Measurements from ENCODE around the gene NCOA7.
A peak's percentile ranks its signal among the peaks of the same experiment; 100 is the strongest.
"Not testable (repeated sequence)": the region's sequence is repeated elsewhere in the genome, so short reads cannot be mapped to it uniquely, and the experiment has no call there.

The NCOA7 gene

GRCh38 chr6:125906158-125906998, 115.6 kb downstream of the NCOA7 start:
- TF ChIP-seq ZNF274 (IDR thresholded peaks at IDR 0.05; ENCODE audit: low read depth, low read length) (no peak), SUZ12 (IDR thresholded peaks at IDR 0.05; ENCODE audit: extremely low read depth, insufficient read depth, insufficient read length) (no peak), YY1 (IDR thresholded peaks at IDR 0.05; ENCODE audit: insufficient read depth, insufficient read length) (no peak)
- peak; percentile 23 for DNase-seq (ENCODE audit: low read depth, low spot score)

GRCh38 chr6:125910527-125910926, 119.8 kb downstream of the NCOA7 start:
- Histone ChIP-seq H3K4me3 (ENCODE audit: insufficient read length, low read depth) (no peak overlapping the region), H3K27me3 (ENCODE audit: insufficient read depth, insufficient read length) (no peaks in the 10 kb centered on the region), H3K4me1 (ENCODE audit: insufficient read depth, insufficient read length) (no peaks in the 10 kb centered on the region), H3K36me3 (ENCODE audit: insufficient read depth, insufficient read length, low read length) (peaks cover 4% of the 10 kb centered on the region), H3K9ac (ENCODE audit: insufficient read length, low read depth) (no peak overlapping the region), H3K9me3 (ENCODE audit: insufficient read depth, low read length) (no peaks in the 10 kb centered on the region)
- TF ChIP-seq ZNF274 (IDR thresholded peaks at IDR 0.05; ENCODE audit: low read depth, low read length): no peak
- no peak for TF ChIP-seq SUZ12 (IDR thresholded peaks at IDR 0.05; ENCODE audit: extremely low read depth, insufficient read depth, insufficient read length)
- no peak for TF ChIP-seq YY1 (IDR thresholded peaks at IDR 0.05; ENCODE audit: insufficient read depth, insufficient read length)
- no peak for DNase-seq (ENCODE audit: low read depth, low spot score)

More at GRCh38 chr6:125906158-125906998, 115.6 kb downstream of the NCOA7 start:
- Histone ChIP-seq H3K9ac (ENCODE audit: insufficient read length, low read depth) (no peak overlapping the region), H3K4me3 (ENCODE audit: insufficient read length, low read depth) (no peak overlapping the region), H3K36me3 (ENCODE audit: insufficient read depth, insufficient read length, low read length) (no peaks in the 10 kb centered on the region), H3K9me3 (ENCODE audit: insufficient read depth, low read length) (peaks cover 3% of the 10 kb centered on the region; the same call in 1 of the 2 replicates), H3K27me3 (ENCODE audit: insufficient read depth, insufficient read length) (no peaks in the 10 kb centered on the region), H3K4me1 (ENCODE audit: insufficient read depth, insufficient read length) (no peaks in the 10 kb centered on the region)

GRCh38 chr6:125911051-125911451, 120.3 kb downstream of the NCOA7 start:
- not testable (repeated sequence) for DNase-seq (ENCODE audit: low read depth, low spot score); H3K27me3 ChIP-seq (ENCODE audit: insufficient read depth, insufficient read length); H3K9ac ChIP-seq (ENCODE audit: insufficient read length, low read depth); H3K4me3 ChIP-seq (ENCODE audit: insufficient read length, low read depth); H3K9me3 ChIP-seq (ENCODE audit: insufficient read depth, low read length); H3K4me1 ChIP-seq (ENCODE audit: insufficient read depth, insufficient read length); H3K36me3 ChIP-seq (ENCODE audit: insufficient read depth, insufficient read length, low read length)

GRCh38 chr6:125912430-125912829, 121.7 kb downstream of the NCOA7 start:
- not testable (repeated sequence) for H3K36me3 ChIP-seq (ENCODE audit: insufficient read depth, insufficient read length, low read length); H3K9me3 ChIP-seq (ENCODE audit: insufficient read depth, low read length); H3K27me3 ChIP-seq (ENCODE audit: insufficient read depth, insufficient read length); H3K4me1 ChIP-seq (ENCODE audit: insufficient read depth, insufficient read length); H3K9ac ChIP-seq (ENCODE audit: insufficient read length, low read depth); DNase-seq (ENCODE audit: low read depth, low spot score); H3K4me3 ChIP-seq (ENCODE audit: insufficient read length, low read depth)

- no peaks in the 10 kb centered on the region for H3K27me3 ChIP-seq (ENCODE audit: insufficient read depth, insufficient read length)
- TF ChIP-seq SUZ12 (IDR thresholded peaks at IDR 0.05; ENCODE audit: extremely low read depth, insufficient read depth, insufficient read length) (no peak), YY1 (IDR thresholded peaks at IDR 0.05; ENCODE audit: insufficient read depth, insufficient read length) (no peak), ZNF274 (IDR thresholded peaks at IDR 0.05; ENCODE audit: low read depth, low read length) (no peak)
- no peak for DNase-seq (ENCODE audit: low read depth, low spot score)
- H3K36me3 ChIP-seq (ENCODE audit: insufficient read depth, insufficient read length, low read length): peaks cover 4% of the 10 kb centered on the region
- H3K9ac ChIP-seq (ENCODE audit: insufficient read length, low read depth): no peak overlapping the region
- H3K9me3 ChIP-seq (ENCODE audit: insufficient read depth, low read length): no peaks in the 10 kb centered on the region
- H3K4me3 ChIP-seq (ENCODE audit: insufficient read length, low read depth): no peak overlapping the region
- no peaks in the 10 kb centered on the region for H3K4me1 ChIP-seq (ENCODE audit: insufficient read depth, insufficient read length)
These were observed 122.4 kb downstream of the NCOA7 start for GRCh38 chr6:125913145-125913544.

- H3K4me3 ChIP-seq (ENCODE audit: insufficient read length, low read depth): no peak overlapping the region
These were observed 123.1 kb downstream of the NCOA7 start for GRCh38 chr6:125913864-125914351.

GRCh38 chr6:125918230-125918629, 127.5 kb downstream of the NCOA7 start:
- no peak for TF ChIP-seq YY1 (IDR thresholded peaks at IDR 0.05; ENCODE audit: insufficient read depth, insufficient read length)
- no peak for TF ChIP-seq SUZ12 (IDR thresholded peaks at IDR 0.05; ENCODE audit: extremely low read depth, insufficient read depth, insufficient read length)
- TF ChIP-seq ZNF274 (IDR thresholded peaks at IDR 0.05; ENCODE audit: low read depth, low read length): no peak
- H3K27me3 ChIP-seq (ENCODE audit: insufficient read depth, insufficient read length): no peaks in the 10 kb centered on the region
- H3K36me3 ChIP-seq (ENCODE audit: insufficient read depth, insufficient read length, low read length): peaks cover 6% of the 10 kb centered on the region
- no peaks in the 10 kb centered on the region for H3K9me3 ChIP-seq (ENCODE audit: insufficient read depth, low read length)
- DNase-seq (ENCODE audit: low read depth, low spot score): no peak
- H3K4me1 ChIP-seq (ENCODE audit: insufficient read depth, insufficient read length): no peaks in the 10 kb centered on the region
- H3K9ac ChIP-seq (ENCODE audit: insufficient read length, low read depth): no peak overlapping the region
- no peak overlapping the region for H3K4me3 ChIP-seq (ENCODE audit: insufficient read length, low read depth)

More at GRCh38 chr6:125913864-125914351, 123.1 kb downstream of the NCOA7 start:
- Histone ChIP-seq H3K27me3 (ENCODE audit: insufficient read depth, insufficient read length) (no peaks in the 10 kb centered on the region), H3K9me3 (ENCODE audit: insufficient read depth, low read length) (no peaks in the 10 kb centered on the region), H3K4me1 (ENCODE audit: insufficient read depth, insufficient read length) (no peaks in the 10 kb centered on the region), H3K36me3 (ENCODE audit: insufficient read depth, insufficient read length, low read length) (peaks cover 4% of the 10 kb centered on the region), H3K9ac (ENCODE audit: insufficient read length, low read depth) (no peak overlapping the region)
- no peak for DNase-seq (ENCODE audit: low read depth, low spot score)
- no peak for TF ChIP-seq ZNF274 (IDR thresholded peaks at IDR 0.05; ENCODE audit: low read depth, low read length)
- TF ChIP-seq SUZ12 (IDR thresholded peaks at IDR 0.05; ENCODE audit: extremely low read depth, insufficient read depth, insufficient read length): no peak
- TF ChIP-seq YY1 (IDR thresholded peaks at IDR 0.05; ENCODE audit: insufficient read depth, insufficient read length): no peak
